Measurements from ENCODE around the gene U2AF1L4. TPM values are rescaled to one million over a fixed set of nuclear protein-coding genes. Genes with fewer than 3 reads are reported as not detected.

The U2AF1L4 gene
- total and polyA plus RNA-seq, 2 donors (not counting 3 experiments of a cell fraction or from before 2014, with no cell fraction given) = 5.6 to 13.5 TPM

DNA sequence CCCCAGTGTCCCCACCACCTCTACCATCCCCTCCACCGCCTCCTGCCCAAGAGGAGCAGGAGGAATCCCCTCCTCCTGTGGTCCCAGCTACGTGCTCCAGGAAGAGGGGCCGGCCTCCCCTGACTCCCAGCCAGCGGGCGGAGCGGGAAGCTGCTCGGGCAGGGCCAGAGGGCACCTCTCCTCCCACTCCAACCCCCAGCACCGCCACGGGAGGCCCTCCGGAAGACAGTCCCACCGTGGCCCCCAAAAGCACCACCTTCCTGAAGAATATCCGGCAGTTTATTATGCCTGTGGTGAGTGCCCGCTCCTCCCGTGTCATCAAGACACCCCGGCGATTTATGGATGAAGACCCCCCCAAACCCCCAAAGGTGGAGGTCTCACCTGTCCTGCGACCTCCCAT, 24.6 kb downstream of the U2AF1L4 start:
- no peaks in the 10 kb centered on the region for H3K9me1 ChIP-seq (replicated peaks; ENCODE audit: control insufficient read depth, extremely low read depth, insufficient read depth, low read length)
- H3K27ac ChIP-seq (ENCODE audit: insufficient read depth, low read depth, low read length) = no peak overlapping the region
- DNase-seq (ENCODE audit: low read depth, low spot score) = no peak
- H3K27me3 ChIP-seq (ENCODE audit: control insufficient read depth in 2 of 2, insufficient read depth in 2 of 2, low read length in 2 of 2) = no peaks in the 10 kb centered on the region
- H2AFZ ChIP-seq (ENCODE audit: low read depth, low read length) = no peak overlapping the region
- FAIRE-seq = no peak
- POLR2A ChIA-PET = no interaction called here
- H3K9me3 ChIP-seq (replicated peaks; ENCODE audit: control insufficient read depth, insufficient read depth, low read length) = no peaks in the 10 kb centered on the region
- no peaks in the 10 kb centered on the region for H4K20me1 ChIP-seq (replicated peaks; ENCODE audit: control insufficient read depth, extremely low read depth, insufficient read depth, low read length)
- peaks cover 30% of the 10 kb centered on the region for H3K79me2 ChIP-seq (ENCODE audit: control insufficient read depth, insufficient read depth, low read length)
- intact Hi-C loops (cut with micrococcal nuclease) (no loop called here), dilution Hi-C loops (cut with MboI; ENCODE audit: extremely low pct_ligation_motif_present, low sequenced_read_pairs) (no loop called here)
- peaks cover 17% of the 10 kb centered on the region for H3K4me1 ChIP-seq (ENCODE audit: control insufficient read depth, extremely low read depth, insufficient read depth, low read length)
- H3K9ac ChIP-seq (replicated peaks; ENCODE audit: extremely low read depth, insufficient read depth, low read length) = no peak overlapping the region
- H3K4me3 ChIP-seq (replicated peaks in 1 of 3; ENCODE audit: insufficient read depth in 1 of 3, low read depth in 1 of 3, low read length in 3 of 3) = no peak overlapping the region
- TF ChIP-seq FOS (IDR thresholded peaks at IDR 0.05; ENCODE audit: borderline replicate concordance, insufficient read depth, low read length) (no peak), JUN (IDR thresholded peaks at IDR 0.05; ENCODE audit: borderline replicate concordance, insufficient read depth, insufficient read length, low read depth) (no peak), POLR2A (IDR thresholded peaks at IDR 0.05; ENCODE audit: low read depth, low read length) (no peak), GATA2 (IDR thresholded peaks at IDR 0.05; ENCODE audit: insufficient read depth, insufficient read length, low read depth, low read length) (no peak), POLR2AphosphoS5 (IDR thresholded peaks at IDR 0.05; ENCODE audit: insufficient read depth, low read depth, low read length) (no peak), EZH2 (IDR thresholded peaks at IDR 0.05; ENCODE audit: borderline replicate concordance, low read depth, low read length, severe bottlenecking) (no peak)
- TF ChIP-seq, protein P1, sequence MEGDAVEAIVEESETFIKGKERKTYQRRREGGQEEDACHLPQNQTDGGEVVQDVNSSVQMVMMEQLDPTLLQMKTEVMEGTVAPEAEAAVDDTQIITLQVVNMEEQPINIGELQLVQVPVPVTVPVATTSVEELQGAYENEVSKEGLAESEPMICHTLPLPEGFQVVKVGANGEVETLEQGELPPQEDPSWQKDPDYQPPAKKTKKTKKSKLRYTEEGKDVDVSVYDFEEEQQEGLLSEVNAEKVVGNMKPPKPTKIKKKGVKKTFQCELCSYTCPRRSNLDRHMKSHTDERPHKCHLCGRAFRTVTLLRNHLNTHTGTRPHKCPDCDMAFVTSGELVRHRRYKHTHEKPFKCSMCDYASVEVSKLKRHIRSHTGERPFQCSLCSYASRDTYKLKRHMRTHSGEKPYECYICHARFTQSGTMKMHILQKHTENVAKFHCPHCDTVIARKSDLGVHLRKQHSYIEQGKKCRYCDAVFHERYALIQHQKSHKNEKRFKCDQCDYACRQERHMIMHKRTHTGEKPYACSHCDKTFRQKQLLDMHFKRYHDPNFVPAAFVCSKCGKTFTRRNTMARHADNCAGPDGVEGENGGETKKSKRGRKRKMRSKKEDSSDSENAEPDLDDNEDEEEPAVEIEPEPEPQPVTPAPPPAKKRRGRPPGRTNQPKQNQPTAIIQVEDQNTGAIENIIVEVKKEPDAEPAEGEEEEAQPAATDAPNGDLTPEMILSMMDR (IDR thresholded peaks at IDR 0.05; ENCODE audit: extremely low read depth in 1 of 2, insufficient read depth in 1 of 2, low read depth in 1 of 2, low read length in 2 of 2) = no peak
- TF ChIP-seq, protein P2, sequence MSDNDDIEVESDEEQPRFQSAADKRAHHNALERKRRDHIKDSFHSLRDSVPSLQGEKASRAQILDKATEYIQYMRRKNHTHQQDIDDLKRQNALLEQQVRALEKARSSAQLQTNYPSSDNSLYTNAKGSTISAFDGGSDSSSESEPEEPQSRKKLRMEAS (IDR thresholded peaks at IDR 0.05; ENCODE audit: insufficient read depth, insufficient read length) = no peak
- H3K4me2 ChIP-seq (ENCODE audit: insufficient read depth, low read length) = no peak overlapping the region
- H3K36me3 ChIP-seq (ENCODE audit: control insufficient read depth in 2 of 2, extremely low read depth in 1 of 2, insufficient read depth in 2 of 2, low read length in 2 of 2) = peaks cover 17 to 45% of the 10 kb centered on the region in 2 experiments
- BruUV-seq (replicated peaks) = no TSS peak
- CTCF ChIA-PET = no interaction called here
